A673 (cell line): ENCODE results near the gene RFTN1.

ENCODE experiments used
- EZH2 ChIP-seq: fragments of 200-600 bp; sonication (generic); IDR thresholded peaks from 2 replicates; pipeline ENCODE4 v1.6.1; 2017; ENCODE audit warnings: borderline replicate concordance, low read depth, mild to moderate bottlenecking, mixed read lengths, antibody characterized with exemption, low read length; ENCODE audit not compliant: poor library complexity, severe bottlenecking
- TF ChIP-seq, protein P1 (sequence below): fragments of 300-800, 200-600 bp; sonication (generic); conservative IDR thresholded peaks from 2 replicates; pipeline ENCODE4 v1.5.1; 2017; ENCODE audit warnings: low read depth, mild to moderate bottlenecking, antibody characterized with exemption, low read length, moderate library complexity, mixed read lengths

DNA sequence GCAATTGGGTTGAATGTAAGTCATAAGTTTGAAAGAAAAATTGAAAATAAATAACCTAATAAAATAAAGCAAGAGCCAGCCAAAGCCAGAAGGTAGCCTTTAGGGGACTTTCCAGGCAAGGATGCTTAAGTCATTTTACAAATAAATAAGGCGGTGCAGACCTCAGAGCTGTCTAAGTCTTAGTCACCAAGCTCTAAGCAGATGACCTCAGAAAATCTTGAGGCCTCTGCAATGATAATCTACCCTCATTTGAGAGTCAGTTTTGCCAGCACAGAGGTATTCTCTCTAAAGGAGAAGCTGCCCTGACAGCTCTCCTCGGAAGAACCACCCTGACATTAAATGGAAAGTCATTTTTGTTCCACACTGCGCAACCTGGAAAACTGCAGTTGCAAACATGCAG lies 134.6 kb downstream of the RFTN1 start:
- TF ChIP-seq, protein P1, sequence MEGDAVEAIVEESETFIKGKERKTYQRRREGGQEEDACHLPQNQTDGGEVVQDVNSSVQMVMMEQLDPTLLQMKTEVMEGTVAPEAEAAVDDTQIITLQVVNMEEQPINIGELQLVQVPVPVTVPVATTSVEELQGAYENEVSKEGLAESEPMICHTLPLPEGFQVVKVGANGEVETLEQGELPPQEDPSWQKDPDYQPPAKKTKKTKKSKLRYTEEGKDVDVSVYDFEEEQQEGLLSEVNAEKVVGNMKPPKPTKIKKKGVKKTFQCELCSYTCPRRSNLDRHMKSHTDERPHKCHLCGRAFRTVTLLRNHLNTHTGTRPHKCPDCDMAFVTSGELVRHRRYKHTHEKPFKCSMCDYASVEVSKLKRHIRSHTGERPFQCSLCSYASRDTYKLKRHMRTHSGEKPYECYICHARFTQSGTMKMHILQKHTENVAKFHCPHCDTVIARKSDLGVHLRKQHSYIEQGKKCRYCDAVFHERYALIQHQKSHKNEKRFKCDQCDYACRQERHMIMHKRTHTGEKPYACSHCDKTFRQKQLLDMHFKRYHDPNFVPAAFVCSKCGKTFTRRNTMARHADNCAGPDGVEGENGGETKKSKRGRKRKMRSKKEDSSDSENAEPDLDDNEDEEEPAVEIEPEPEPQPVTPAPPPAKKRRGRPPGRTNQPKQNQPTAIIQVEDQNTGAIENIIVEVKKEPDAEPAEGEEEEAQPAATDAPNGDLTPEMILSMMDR: no peak
- no peak for TF ChIP-seq EZH2
